Activated T-cell treated with anti-CD3 and anti-CD28 coated beads for 48 hours (primary cell): Measurements from ENCODE around the gene MYRFL.
A peak's percentile ranks its signal among the peaks of the same experiment; 100 is the strongest.
"Not testable (repeated sequence)": the region's sequence is repeated elsewhere in the genome, so short reads cannot be mapped to it uniquely, and the experiment has no call there.

Experiments
- DNase-seq: peaks from one replicate; pipeline ENCODE4 v3.0.0-alpha.2; 2020; ENCODE audit warnings: low read depth

MYRFL gene

DNA sequence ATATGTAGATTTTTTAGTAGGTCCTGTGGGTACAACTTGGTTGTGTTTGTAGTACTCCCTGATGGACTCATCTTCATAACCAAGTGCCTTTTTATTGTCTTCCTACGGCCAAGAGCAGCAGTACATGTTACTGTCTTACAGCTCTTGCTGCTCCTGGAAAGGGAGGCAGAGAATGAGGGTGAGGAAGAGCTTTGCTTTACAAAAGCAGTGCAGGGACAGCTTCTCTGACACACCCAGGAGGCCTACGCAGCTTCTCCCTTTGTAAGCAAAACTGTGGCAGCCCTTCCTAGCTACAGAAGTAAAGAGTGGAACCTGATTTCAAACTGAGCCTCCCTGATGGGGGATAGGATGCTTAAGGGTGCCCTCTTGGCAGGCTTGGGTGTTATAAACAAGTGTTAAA is 18.6 kb downstream of the MYRFL start:
- no peak for DNase-seq

DNA sequence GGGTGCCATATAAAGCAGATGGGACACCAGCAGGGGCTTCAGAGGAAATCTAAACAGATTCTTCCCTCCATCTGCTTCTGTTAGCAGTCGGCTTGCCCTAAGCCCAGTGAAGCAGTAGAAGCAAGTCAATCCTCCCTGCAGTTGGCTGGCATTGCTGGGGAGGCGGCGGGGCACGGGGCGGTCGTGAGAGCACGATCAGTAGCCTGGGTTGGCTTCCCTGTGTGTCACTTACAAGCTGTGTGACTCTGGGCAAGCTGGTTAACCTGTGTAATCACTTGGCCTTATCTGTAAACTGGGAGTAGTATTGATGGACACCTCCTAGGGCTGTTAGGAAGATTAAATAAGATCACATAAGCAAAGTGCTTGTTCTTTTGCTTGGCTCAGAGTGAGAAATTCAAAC is 19.4 kb downstream of the MYRFL start:
- no peak for DNase-seq

DNA sequence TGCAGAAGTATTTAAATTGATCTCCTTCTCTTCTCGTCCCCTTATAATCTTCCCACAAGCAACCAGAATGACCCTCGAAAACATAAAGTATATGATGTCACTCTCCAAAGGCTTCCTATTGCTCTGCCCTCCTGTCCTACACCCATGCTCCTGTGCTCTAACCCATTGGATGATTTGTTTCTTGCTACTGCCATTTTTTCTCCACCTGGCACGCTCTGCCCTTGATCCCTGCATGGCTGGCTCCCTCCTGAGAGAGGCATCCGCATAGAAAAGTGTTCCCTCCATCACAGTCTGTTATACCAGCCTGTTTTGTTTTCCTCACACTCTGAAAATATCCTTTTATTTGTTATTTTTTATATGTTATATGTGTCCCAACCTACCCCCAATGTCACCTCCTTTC is 19.8 kb downstream of the MYRFL start:
- DNase-seq, result no peak

DNA sequence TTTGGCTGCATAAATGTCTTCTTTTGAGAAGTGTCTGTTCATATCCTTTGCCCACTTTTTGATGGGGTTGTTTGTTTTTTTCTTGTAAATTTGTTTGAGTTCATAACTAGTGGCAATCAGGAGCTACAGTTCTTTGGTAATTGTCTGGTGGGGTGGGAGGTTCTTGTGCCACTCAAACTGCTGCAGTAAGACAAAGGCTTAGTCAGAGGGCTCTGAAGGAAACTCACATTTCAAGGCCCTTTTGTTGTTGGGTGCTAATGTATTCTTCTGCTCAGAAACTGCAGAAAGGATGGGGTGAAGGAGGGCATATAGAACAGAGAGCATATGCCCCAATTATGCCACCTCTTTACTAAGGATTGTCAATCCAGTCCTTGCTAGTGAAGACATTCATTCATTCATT is 21.9 kb downstream of the MYRFL start:
- no peak for DNase-seq

DNA sequence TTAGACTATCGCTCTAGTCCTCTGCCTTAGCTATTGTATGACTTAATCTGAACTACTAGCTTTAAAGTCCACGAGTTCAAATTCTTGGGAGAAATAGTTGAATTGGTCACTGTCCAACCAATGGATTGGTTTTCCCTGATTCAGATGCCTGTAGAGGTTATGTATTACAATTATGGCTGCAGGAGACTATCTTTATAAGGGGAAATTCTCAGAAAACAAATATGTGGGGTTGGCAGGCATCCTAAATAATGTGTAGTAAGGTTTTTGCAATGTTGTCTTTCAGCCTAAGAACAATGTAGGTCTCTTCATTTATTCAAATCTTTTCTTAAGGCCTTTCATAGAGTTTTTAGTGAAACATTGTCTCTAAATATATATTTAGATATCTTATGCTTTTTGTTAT is 26.9 kb downstream of the MYRFL start:
- DNase-seq, result no peak

DNA sequence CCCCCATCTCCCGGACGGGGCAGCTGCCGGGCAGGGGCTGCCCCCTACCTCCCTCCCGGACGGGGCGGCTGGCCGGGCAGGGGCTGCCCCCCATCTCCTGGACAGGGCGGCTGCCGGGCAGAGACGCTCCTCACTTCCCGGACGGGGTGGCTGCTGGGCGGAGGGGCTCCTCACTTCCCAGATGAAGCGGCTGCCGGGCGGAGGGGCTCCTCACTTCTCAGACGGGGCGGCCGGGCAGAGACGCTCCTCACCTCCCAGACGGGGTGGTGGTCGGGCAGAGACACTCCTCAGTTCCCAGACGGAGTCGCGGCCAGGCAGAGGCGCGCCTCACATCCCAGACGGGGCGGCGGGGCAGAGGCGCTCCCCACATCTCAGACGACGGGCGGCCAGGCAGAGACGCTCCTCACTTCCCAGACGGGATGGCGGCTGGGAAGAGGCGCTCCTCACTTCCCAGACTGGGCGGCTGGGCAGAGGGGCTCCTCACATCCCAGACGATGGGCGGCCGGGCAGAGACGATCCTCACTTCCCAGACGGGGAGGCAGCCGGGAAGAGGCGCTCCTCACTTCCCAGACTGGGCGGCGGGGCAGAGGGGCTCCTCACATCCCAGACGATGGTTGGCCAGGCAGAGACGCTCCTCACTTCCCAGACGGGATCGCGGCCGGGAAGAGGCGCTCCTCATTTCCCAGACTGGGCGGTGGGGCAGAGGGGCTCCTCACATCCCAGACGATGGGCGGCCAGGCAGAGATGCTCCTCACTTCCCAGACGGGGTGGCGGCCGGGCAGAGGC is 28.3 kb downstream of the MYRFL start:
- not testable (repeated sequence) for DNase-seq

DNA sequence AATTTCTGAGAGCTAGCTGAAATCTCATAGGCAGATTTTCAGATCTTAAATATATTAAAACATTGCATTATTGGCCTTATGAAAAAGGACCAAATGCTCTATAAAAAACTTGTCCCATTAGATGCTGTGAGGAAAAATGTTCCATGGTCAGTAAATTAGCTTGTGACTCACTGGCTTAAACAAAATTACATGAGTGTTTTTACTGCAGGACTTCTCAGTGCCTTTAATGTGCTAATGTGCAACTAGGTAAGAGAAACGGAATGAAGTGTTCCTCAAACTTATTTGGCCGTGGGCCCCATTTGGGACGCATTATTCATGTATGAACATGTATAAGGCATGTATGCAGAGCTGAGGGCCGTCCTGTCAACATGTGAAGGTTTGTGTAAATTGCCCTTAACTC is 41.7 kb downstream of the MYRFL start:
- no peak for DNase-seq

DNA sequence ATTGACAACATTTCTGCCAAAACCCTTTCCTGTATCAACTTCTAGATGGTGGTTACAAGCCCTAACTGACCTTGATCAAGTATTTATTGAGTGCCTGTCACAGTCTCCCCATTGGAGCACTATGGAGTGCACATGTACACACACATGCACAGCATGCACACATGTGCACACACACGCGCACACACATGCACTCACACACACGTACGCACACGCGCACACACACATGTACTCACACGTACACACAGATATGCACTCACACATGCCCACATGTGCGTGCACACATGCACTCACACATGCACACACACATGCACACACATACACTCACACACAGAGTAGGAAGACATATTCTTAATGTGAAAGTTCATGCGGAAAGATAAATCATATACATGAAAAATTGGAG is 43.7 kb downstream of the MYRFL start:
- DNase-seq, result no peak

DNA sequence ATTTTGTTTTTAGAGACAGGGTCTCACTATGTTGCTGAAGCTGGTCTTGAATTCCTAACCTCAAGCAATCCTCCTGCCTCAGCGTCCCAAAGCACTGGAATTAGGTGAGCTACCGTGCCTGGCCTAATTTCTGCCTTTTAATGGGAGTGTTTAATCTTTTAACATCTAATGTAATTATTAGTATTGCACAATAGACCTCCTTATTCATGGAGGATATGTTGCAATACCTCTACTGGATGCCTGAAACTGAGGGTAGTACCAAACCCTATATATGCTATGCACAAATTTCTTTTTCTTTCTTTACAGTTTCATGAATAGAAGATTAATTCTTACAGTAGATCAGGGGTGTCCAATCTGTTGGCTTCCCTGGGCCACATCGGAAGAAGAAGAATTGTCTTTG is 47.8 kb downstream of the MYRFL start:
- DNase-seq, result no peak

DNA sequence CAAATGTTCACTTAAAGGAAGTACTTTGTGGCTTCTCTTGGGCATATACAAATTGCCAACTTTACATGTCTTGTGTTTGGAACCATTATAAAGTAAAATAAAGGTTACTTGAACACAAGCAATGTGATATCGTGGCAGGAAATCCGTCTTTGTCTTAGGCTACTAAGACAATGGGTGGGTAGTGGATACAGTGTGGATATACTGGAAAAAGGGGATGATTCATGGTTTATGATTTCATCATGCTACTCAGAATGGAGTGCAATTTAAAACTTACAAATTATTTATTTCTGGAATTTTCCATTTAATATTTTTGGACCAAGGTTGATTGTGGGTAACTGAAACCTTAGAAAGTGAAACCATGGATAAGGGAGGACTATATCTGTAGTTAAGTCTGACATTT is 48.4 kb downstream of the MYRFL start:
- DNase-seq, result no peak

DNA sequence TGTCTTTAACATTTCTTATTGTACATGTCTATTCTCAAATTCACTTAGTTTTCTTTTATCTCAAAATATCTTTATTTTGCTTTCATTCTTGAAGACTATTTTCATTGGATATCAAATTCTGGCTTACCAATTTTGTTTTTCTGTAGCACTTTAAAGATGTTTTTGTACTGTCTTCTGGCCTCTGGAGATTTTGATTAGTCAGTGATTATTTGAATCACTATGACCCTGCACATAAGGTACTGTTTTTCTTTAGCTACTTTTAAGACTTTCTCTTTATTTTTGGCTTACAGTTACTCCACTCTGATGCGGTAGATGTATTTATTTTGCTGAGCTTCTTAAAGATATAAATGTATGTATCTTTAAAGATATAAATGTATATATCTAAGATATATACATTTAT is 49.6 kb downstream of the MYRFL start:
- DNase-seq, result no peak

DNA sequence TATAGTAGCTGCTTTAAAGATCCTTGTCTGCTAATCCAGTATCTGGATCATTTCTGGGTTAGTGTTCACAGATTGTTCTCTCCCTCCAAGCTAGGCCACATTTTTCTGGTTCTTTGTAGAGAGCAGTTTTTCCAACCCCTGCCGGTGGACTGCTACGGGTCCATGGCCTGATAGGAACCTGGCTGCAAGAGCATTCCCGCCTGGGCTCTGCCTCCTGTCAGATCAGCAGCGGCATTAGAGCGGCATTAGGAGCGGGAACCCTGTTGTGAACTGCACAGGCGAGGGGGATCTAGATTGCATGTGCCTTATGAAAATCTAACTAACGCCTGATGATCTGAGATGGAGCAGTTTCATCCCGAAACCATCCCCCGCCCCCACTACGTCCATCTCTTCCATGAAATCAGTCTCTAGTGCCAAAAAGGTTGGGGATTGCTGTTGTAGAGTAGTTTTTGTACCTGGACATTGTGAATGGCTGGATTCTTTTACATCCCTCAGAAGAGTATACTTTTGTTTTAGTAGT is 50.4 kb downstream of the MYRFL start:
- DNase-seq, result no peak

DNA sequence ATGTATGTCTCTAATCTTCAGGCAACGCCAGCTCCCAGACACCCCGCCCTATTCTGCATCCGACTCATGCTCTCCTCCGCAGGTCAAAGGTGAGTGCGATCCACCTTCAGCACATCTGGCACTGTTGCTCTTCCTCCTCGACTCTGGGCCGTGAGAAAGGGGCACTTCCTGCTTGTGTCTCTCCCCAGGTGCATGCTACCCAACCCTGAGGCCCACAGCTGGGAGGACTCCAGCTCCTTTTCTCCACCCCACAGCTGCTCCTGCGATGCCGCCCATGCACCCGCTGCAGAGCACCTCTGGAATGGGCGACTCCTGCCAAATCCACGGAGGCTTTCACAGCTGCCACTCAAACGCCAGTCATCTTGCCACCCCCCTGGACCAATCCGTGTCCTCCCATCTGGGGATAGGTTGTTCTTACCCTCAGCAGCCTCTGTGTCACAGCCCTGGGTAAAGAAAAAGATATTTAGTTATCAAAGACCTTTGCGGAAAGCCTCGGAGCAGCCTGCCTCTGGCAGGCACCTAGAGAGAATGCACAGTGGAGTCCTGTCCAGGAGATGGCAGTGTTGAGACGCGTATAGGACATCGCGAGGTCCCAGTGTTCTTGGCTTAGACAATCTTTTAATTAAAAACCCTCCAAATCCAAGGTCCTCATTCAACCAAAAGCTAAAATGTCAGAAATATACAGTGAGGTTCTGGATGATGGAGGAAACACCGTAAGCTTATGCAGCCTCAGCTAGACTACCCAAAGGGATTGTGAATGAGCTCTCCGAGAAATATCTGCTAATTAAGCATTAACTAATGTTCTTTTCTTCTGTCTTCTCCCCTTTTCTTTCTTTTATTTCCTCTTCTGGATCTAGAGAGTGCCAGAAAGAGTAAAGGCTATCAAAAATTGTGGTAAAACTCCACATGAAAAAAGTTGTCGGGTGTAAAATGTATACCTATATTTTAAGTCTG is 54.3 kb downstream of the MYRFL start:
- peak; percentile 47 for DNase-seq

DNA sequence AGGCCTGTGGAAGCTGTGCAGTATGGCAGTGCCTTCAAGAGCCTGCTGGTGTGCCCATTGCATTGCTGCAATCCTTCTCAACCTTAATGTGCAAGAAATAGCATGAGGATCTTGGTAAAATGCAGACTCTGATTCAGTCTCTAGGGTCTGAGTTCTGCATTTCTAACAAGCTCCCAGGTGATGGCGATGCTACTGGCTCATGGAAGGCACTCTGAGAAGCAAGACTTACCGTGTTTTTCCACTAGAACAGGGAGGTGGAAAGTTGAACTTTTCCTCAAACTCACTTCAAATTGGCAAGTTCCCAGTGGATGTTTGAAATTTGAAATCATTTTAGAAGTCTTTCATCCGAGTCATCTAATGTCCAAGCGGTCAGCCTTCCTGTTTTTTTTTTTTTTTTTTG is 55.5 kb downstream of the MYRFL start:
- no peak for DNase-seq

DNA sequence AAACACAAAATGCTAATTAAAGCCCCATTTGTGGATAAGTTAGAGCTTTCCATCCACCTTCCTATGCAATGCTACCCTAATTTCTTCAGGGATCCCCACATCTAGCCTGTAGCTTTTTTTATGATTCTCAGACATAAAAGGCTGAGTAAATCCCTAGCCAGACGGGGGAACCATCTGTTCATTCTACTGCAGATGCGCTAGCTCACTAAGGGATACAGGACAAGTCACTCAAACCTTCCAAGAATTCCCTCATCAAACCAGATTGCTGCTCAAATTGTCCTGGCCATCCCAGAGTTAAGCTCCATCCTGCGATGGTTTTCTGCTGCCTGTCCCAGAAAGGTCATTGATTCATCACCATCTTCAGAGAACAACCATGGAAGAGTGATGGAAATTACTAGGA is 56.7 kb downstream of the MYRFL start:
- DNase-seq, result no peak

DNA sequence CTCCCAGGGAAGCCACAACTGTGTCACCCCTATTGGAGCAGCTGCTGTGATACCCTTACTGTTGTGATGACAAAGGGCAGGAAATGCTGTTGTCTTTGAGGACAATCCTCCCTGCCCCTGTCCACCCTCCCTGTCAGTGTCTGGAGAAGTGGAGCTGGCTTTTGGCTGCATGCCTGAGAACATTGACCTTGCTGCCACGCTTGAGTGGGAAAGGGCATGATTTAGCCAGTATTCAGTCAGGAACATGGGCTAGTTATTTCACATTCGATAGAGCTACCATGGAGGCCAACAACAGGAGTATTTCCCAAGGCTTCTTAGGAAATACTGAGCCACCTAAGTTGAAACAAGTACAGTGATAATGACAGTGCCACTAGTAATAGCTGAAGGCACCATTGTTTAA is 59.4 kb downstream of the MYRFL start:
- DNase-seq, result no peak

DNA sequence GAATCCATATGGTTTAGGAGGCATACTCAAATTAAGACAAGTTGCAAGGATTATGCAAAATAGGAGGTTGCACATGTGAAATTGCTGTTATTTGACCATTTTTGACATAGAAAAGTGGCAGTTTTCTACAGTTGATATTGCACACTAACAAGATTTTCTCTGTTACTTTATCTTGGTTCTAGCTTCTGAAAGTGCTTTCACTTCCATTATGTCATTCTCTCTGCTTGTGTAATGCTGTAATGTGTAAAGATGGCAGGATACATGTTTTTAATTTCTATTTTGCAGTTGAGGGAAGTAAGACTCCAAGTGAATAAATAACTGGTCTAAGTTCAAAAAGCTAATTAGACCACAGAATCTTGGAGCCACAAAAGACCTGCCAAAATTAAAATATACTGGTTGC is 60.6 kb downstream of the MYRFL start:
- no peak for DNase-seq

DNA sequence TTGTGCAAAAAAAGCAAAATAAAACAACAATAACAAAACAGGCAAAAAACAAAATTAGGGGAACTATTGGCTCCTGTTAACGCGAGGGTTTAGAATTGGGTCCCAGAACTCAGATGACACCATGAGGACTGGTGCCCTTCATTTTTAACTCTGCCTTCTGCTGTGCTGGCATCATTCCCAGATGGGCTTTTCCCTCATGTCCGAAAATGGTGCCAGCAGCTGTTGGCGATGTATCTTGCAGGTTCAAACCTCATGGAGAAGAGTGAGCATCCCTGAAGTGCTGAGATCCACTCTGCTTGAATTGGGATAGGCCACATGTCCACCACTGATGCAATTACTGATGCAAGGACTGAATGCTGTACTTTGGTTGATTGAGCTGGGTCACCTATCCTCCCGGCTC is 61.1 kb downstream of the MYRFL start:
- DNase-seq, result no peak

DNA sequence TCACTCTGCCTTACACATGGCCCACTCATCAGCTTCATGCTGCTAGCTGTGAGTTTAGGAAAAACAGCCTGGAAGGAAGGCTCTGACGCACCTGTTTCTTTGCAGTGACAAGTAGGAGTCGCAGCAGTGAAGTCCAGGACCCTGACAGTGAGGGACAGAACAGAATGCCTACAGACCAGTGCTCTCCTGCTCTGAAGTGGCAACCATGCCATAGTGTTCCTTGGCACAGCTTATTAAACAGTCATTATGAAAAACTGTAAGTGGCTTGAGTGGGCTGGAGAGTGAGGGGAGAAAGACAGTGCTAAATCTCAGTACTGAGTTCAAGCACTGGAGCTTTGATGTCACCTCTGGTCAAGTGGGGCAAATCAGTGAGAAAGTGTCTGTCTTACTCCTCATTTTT is 61.7 kb downstream of the MYRFL start:
- no peak for DNase-seq

DNA sequence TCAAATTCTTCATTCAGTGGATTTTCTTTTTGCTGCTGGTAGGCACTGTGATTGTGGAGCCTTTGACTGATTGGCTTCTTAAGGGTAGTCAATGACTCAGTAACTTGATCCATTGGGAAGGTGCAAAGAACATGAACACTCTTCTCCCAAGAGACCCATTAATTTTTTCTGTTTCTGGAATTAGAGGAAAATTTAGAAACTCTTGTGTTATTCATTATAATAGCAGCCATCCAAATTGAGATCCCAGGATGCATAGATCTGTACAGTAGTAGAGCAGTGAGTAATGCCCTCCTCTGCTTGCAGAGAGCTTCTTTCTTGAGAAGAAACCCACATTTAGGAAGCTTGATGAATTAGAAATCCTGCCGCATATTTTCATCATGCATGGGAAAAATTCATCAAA is 63.9 kb downstream of the MYRFL start:
- DNase-seq, result no peak

DNA sequence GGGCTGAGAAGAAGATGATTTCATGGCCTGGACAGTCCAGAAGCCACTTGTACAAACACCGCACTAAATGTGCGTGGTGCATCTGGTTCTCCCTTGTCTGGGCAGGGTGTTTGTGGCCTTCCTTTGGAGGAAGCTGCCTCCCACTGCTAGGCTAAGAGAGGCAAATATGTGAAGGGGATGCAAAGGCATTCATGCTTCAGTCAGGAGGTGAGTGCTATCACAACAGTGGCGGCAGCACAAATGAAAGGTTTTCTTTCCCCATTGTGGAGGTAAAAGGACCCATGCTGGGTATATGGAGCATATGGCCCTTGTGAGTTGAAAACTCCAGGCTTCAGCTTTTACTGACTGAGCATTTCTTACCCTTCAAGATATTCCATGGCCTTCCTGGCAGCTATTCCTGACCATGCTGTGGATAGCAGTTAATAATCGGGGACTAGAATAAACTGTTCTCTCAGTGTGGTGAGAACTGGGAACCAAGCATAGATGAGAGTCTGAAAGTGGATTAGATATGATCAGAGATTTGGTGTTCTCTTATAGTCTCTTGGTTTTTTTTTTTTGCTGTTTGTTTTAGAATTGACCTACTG is 69.9 kb downstream of the MYRFL start:
- no peak for DNase-seq

DNA sequence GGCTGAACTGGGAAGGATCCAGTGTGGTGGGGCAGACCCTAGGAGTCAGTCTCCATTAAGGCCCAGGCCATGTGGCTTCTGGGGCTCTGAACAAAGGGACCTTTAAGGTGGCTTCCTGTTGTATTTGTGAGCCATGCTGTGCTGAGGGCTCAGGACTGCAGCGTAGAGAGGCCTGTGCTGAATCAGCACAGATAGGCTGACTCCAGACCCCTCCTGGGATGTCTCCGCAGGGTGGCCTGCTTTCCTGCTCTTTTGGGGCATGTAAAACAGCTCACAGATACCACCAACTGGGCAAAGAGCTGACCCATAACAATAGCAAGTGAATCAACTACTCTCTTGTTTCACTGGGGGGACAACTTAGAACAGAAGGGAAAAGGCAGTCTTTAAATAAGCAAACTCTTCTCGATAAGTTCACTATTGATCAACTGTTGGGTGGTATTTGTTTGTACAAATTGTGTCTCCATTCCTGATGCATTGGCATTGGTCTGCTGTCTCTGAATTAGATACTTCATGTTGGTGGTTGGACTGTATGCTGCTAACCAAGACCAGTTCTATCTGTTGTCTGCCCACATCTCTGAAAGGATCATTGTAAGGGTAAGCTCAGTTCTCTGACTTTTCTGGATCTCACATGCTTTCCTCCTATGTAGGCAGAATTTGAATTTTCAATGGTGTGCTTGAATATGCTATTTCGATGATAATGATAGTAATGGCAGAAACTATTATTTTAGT is 71.8 kb downstream of the MYRFL start:
- DNase-seq, result no peak
